Breast epithelium (tissue), 3 donors: ENCODE data around the gene HIGD1B.

Experiments
- POLR2A ChIP-seq: fragments of 450-650 bp; IDR thresholded peaks from one replicate; pipeline ENCODE4 v1.6.1; 2016; ENCODE audit warnings: antibody characterized with exemption, mild to moderate bottlenecking, moderate library complexity
- TF ChIP-seq, protein P1 (sequence below), 3 donors: fragments of 450-650 bp; IDR thresholded peaks; one replicate each; pipeline ENCODE4 v1.5.1; 2016 to 2017; ENCODE audit warnings: antibody characterized with exemption in 3 of 3, mild to moderate bottlenecking in 3 of 3, moderate library complexity in 3 of 3

DNA sequence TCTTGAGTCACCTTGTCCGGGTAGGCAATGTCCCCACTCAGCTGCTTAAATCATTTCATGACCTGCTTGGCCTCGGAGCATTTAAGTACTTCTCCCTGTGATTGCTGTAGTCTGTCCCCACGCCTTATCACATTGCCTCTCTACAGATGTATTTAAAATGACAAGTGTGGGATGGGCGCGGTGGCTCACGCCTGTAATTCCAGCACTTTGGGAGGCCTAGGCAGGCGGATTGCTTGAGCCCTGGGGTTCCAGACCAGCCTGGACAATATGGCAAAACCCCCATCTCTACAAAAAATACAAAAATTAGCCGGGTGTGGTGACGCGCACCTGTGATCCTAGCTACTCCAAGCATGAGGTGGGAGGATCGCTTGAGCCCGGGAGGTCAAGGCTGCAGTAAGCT lies 16.3 kb upstream of the HIGD1B start:
- TF ChIP-seq, protein P1, sequence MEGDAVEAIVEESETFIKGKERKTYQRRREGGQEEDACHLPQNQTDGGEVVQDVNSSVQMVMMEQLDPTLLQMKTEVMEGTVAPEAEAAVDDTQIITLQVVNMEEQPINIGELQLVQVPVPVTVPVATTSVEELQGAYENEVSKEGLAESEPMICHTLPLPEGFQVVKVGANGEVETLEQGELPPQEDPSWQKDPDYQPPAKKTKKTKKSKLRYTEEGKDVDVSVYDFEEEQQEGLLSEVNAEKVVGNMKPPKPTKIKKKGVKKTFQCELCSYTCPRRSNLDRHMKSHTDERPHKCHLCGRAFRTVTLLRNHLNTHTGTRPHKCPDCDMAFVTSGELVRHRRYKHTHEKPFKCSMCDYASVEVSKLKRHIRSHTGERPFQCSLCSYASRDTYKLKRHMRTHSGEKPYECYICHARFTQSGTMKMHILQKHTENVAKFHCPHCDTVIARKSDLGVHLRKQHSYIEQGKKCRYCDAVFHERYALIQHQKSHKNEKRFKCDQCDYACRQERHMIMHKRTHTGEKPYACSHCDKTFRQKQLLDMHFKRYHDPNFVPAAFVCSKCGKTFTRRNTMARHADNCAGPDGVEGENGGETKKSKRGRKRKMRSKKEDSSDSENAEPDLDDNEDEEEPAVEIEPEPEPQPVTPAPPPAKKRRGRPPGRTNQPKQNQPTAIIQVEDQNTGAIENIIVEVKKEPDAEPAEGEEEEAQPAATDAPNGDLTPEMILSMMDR (IDR thresholded peaks at IDR 0.05) = no peak
- no peak for TF ChIP-seq POLR2A
